Nucleus accumbens (tissue), 56 donors: Measurements from ENCODE around the gene CNTN5.

Experiments used
- DNase-seq, 56 donors: peaks; one replicate each; lab custom pipeline; 2025; lab: John Stamatoyannopoulos, UW

The CNTN5 gene

GRCh38 chr11:99584830-99585229 lies 564.1 kb downstream of the CNTN5 start:
- no peak for DNase-seq

- no peak for DNase-seq
Measured at GRCh38 chr11:99585606-99586005, 564.9 kb downstream of the CNTN5 start.

- DNase-seq, result no peak
Measured at GRCh38 chr11:99589771-99590170, 569.0 kb downstream of the CNTN5 start.

- DNase-seq, result no peak
Measured at GRCh38 chr11:99592266-99592665, 571.5 kb downstream of the CNTN5 start.

GRCh38 chr11:99593197-99593596 lies 572.4 kb downstream of the CNTN5 start:
- no peak for DNase-seq

GRCh38 chr11:99601179-99601578 lies 580.4 kb downstream of the CNTN5 start:
- DNase-seq, result no peak

GRCh38 chr11:99614352-99614751 lies 593.6 kb downstream of the CNTN5 start:
- no peak for DNase-seq

- no peak for DNase-seq
Measured at GRCh38 chr11:99630629-99631028, 609.9 kb downstream of the CNTN5 start.

GRCh38 chr11:99631618-99632017 lies 610.9 kb downstream of the CNTN5 start:
- DNase-seq, result no peak

GRCh38 chr11:99632969-99633368 lies 612.2 kb downstream of the CNTN5 start:
- no peak for DNase-seq

- no peak for DNase-seq
Measured at GRCh38 chr11:99634581-99634980, 613.8 kb downstream of the CNTN5 start.

- DNase-seq, result no peak
Measured at GRCh38 chr11:99638073-99638553, 617.4 kb downstream of the CNTN5 start.

- no peak for DNase-seq
Measured at GRCh38 chr11:99640671-99641070, 619.9 kb downstream of the CNTN5 start.

GRCh38 chr11:99645934-99646333 lies 625.2 kb downstream of the CNTN5 start:
- DNase-seq, result no peak

GRCh38 chr11:99670067-99670676 lies 649.4 kb downstream of the CNTN5 start:
- DNase-seq, result no peak

- no peak for DNase-seq
Measured at GRCh38 chr11:99671808-99672409, 651.2 kb downstream of the CNTN5 start.

- DNase-seq, result no peak
Measured at GRCh38 chr11:99676292-99676691, 655.5 kb downstream of the CNTN5 start.

- no peak for DNase-seq
Measured at GRCh38 chr11:99682171-99682570, 661.4 kb downstream of the CNTN5 start.

- DNase-seq, result no peak
Measured at GRCh38 chr11:99682646-99683045, 661.9 kb downstream of the CNTN5 start.

- DNase-seq, result no peak
Measured at GRCh38 chr11:99683933-99684332, 663.2 kb downstream of the CNTN5 start.

GRCh38 chr11:99686838-99687237 lies 666.1 kb downstream of the CNTN5 start:
- DNase-seq, result no peak

GRCh38 chr11:99687320-99687719 lies 666.6 kb downstream of the CNTN5 start:
- DNase-seq, result no peak
